ENCODE data around the gene YDJC.

DNA sequence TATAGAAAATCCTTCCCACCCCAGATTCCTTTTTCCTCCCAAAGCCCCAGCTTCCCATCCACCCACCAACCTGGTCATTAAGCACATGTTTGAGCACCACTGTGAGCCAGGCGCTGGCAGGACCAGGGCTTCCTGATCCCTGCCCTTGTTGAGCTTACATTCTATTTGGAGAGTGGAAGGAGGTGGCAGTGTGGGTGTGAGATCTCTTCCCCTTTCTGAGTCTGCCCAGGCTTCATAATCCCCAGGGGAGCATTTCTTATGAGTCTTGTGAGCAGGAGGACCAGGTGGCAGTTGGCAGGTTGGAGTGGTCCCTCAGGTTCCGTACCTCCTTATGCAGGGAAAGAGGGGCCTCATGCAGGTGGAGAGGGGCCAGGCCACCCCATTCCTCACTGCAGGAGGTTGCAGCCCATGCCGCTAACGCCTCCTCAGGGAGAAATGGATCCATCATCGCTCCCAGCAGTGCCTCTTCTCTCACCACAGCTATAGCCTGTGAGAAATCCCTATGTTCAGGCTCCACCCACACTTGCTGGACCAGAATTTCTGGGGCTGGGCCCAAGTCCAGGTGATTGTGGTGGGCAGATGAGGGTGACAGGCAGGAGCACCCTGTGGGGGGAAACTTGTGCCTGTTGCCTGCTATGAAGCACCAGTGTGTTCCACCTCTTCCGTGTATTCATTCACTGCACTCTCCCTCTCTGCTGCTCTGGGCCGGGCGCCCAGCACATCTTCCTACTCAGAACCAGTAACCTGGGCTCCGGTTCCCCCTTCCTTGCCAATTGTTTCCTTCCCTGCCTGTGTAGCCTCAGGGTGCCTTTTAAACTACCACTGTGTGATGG lies 38.8 kb downstream of the YDJC start:
- TF ChIP-seq, protein P1, sequence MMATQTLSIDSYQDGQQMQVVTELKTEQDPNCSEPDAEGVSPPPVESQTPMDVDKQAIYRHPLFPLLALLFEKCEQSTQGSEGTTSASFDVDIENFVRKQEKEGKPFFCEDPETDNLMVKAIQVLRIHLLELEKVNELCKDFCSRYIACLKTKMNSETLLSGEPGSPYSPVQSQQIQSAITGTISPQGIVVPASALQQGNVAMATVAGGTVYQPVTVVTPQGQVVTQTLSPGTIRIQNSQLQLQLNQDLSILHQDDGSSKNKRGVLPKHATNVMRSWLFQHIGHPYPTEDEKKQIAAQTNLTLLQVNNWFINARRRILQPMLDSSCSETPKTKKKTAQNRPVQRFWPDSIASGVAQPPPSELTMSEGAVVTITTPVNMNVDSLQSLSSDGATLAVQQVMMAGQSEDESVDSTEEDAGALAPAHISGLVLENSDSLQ (IDR thresholded peaks at IDR 0.05) = no peak
- no peak for TF ChIP-seq ZNF384 (IDR thresholded peaks at IDR 0.05)
- no peak for TF ChIP-seq CTBP1 (IDR thresholded peaks at IDR 0.05; ENCODE audit: borderline replicate concordance)
- no peak for TF ChIP-seq L3MBTL2 (conservative IDR thresholded peaks at IDR 0.05)
- TF ChIP-seq LEF1 (IDR thresholded peaks at IDR 0.05; ENCODE audit: borderline replicate concordance) = no peak
- no peak for TF ChIP-seq SUZ12 (IDR thresholded peaks at IDR 0.05)
- no peak for TF ChIP-seq NFRKB (IDR thresholded peaks at IDR 0.05)

Measured in HEK293T (cell line).